ENCODE data around the gene SSPN.

DNA sequence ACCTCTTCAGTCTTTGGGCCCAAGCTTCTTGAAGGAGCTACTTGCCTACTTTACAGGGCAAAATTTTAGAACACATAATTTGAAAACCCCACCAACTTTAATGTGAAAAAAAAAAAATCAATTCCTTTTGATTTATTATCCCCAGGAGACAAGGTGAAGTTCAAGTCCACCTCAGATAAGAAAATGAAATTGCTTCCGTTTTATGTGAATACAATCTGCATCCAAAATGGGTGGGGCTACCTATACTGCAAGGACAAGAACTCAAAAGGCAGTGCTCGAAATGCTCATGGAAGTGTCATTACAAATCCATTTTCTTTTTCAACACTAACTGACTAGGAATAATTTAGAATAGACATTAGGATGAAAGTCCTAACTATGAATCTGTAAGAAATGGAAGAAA lies 45.7 kb downstream of the SSPN start:
- TF ChIP-seq, protein P1, sequence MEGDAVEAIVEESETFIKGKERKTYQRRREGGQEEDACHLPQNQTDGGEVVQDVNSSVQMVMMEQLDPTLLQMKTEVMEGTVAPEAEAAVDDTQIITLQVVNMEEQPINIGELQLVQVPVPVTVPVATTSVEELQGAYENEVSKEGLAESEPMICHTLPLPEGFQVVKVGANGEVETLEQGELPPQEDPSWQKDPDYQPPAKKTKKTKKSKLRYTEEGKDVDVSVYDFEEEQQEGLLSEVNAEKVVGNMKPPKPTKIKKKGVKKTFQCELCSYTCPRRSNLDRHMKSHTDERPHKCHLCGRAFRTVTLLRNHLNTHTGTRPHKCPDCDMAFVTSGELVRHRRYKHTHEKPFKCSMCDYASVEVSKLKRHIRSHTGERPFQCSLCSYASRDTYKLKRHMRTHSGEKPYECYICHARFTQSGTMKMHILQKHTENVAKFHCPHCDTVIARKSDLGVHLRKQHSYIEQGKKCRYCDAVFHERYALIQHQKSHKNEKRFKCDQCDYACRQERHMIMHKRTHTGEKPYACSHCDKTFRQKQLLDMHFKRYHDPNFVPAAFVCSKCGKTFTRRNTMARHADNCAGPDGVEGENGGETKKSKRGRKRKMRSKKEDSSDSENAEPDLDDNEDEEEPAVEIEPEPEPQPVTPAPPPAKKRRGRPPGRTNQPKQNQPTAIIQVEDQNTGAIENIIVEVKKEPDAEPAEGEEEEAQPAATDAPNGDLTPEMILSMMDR (IDR thresholded peaks at IDR 0.05) = no peak
- TF ChIP-seq POLR2A (IDR thresholded peaks at IDR 0.05) = no peak
